SIG-M5 treated with dmso at 0.1 percent for 504 hours (cell line): Measurements from ENCODE around the gene UBL3.
A peak's percentile ranks its signal among the peaks of the same experiment; 100 is the strongest.

Experiments used
- DNase-seq: peaks from one replicate; lab custom pipeline; 2025; ENCODE audit not compliant: unreplicated experiment; lab: John Stamatoyannopoulos, UW

Gene UBL3

GRCh38 chr13:29850213-29850898 is at the start of gene UBL3:
Gene UBL3, minus strand, starts transcription at chr13:29850617. Its CDS starts 1,079 bp downstream, at chr13:29849538.
- peak; percentile 94 for DNase-seq

- DNase-seq: no peak
These were observed 46.7 kb upstream of the UBL3 start for GRCh38 chr13:29897102-29897501.

- DNase-seq: no peak
These were observed 43.0 kb upstream of the UBL3 start for GRCh38 chr13:29893438-29893837.

GRCh38 chr13:29892151-29892550 is 41.7 kb upstream of the UBL3 start:
- no peak for DNase-seq

- DNase-seq: no peak
These were observed 38.7 kb upstream of the UBL3 start for GRCh38 chr13:29889111-29889510.

GRCh38 chr13:29888306-29888705 is 37.9 kb upstream of the UBL3 start:
- peak; percentile 19 for DNase-seq

- DNase-seq: no peak
These were observed 37.3 kb upstream of the UBL3 start for GRCh38 chr13:29887686-29888085.

GRCh38 chr13:29887030-29887557 is 36.7 kb upstream of the UBL3 start:
- no peak for DNase-seq

GRCh38 chr13:29886446-29886845 is 36.0 kb upstream of the UBL3 start:
- no peak for DNase-seq

- DNase-seq: no peak
These were observed 35.6 kb upstream of the UBL3 start for GRCh38 chr13:29885989-29886388.

GRCh38 chr13:29884671-29885430 is 34.4 kb upstream of the UBL3 start:
- DNase-seq: no peak

- no peak for DNase-seq
These were observed 33.6 kb upstream of the UBL3 start for GRCh38 chr13:29883941-29884518.

GRCh38 chr13:29882076-29882475 is 31.7 kb upstream of the UBL3 start:
- DNase-seq: no peak

GRCh38 chr13:29878101-29878500 is 27.7 kb upstream of the UBL3 start:
- DNase-seq: no peak

- DNase-seq: no peak
These were observed 27.1 kb upstream of the UBL3 start for GRCh38 chr13:29877456-29878078.

- no peak for DNase-seq
These were observed 25.2 kb upstream of the UBL3 start for GRCh38 chr13:29875646-29876045.

- DNase-seq: no peak
These were observed 18.2 kb upstream of the UBL3 start for GRCh38 chr13:29868581-29868980.

GRCh38 chr13:29865934-29866333 is 15.5 kb upstream of the UBL3 start:
- DNase-seq: no peak

- no peak for DNase-seq
These were observed 11.3 kb upstream of the UBL3 start for GRCh38 chr13:29861694-29862110.

GRCh38 chr13:29859971-29860370 is 9.6 kb upstream of the UBL3 start:
- peak; percentile 28 for DNase-seq

GRCh38 chr13:29858667-29859066 is 8.2 kb upstream of the UBL3 start:
- no peak for DNase-seq
